CD4-positive, alpha-beta T cell treated with Interleukin-2 at 100 ng/mL for 4 hours (primary cell): Measurements from ENCODE around the gene MUC20.

Experiments used
- DNase-seq: peaks from one replicate; pipeline ENCODE4 v3.0.0-alpha.2; 2020; ENCODE audit warnings: low spot score

The MUC20 gene

GRCh38 chr3:195755391-195755790 is 34.6 kb downstream of the MUC20 start:
- DNase-seq: no peak

GRCh38 chr3:195755791-195756676 is 35.3 kb downstream of the MUC20 start:
- DNase-seq: peak; percentile 42

GRCh38 chr3:195757438-195757770 is 36.6 kb downstream of the MUC20 start:
- DNase-seq: no peak

GRCh38 chr3:195757827-195758226 is 37.0 kb downstream of the MUC20 start:
- DNase-seq: no peak

GRCh38 chr3:195758721-195759353 is 38.1 kb downstream of the MUC20 start:
- no peak for DNase-seq

GRCh38 chr3:195760345-195761122 is 39.8 kb downstream of the MUC20 start:
- no peak for DNase-seq

GRCh38 chr3:195761123-195761566 is 40.4 kb downstream of the MUC20 start:
- no peak for DNase-seq

GRCh38 chr3:195761567-195762248 is 40.9 kb downstream of the MUC20 start:
- DNase-seq: no peak

- no peak for DNase-seq
Measured at GRCh38 chr3:195762249-195762585, 41.4 kb downstream of the MUC20 start.

- no peak for DNase-seq
Measured at GRCh38 chr3:195762611-195763010, 41.8 kb downstream of the MUC20 start.

GRCh38 chr3:195763076-195763830 is 42.5 kb downstream of the MUC20 start:
- DNase-seq: no peak

GRCh38 chr3:195763843-195764825 is 43.4 kb downstream of the MUC20 start:
- no peak for DNase-seq

- no peak for DNase-seq
Measured at GRCh38 chr3:195764961-195765706, 44.4 kb downstream of the MUC20 start.

GRCh38 chr3:195766671-195767070 is 45.9 kb downstream of the MUC20 start:
- DNase-seq: no peak

GRCh38 chr3:195767792-195768191 is 47.0 kb downstream of the MUC20 start:
- DNase-seq: no peak

GRCh38 chr3:195768414-195768813 is 47.6 kb downstream of the MUC20 start:
- DNase-seq: no peak

GRCh38 chr3:195768831-195769303 is 48.1 kb downstream of the MUC20 start:
- no peak for DNase-seq

- DNase-seq: no peak
Measured at GRCh38 chr3:195769551-195769950, 48.8 kb downstream of the MUC20 start.

- DNase-seq: no peak
Measured at GRCh38 chr3:195770081-195770840, 49.5 kb downstream of the MUC20 start.
